Ecto neural progenitor cell (in vitro differentiated cells): ENCODE results near the gene NLK.
"Not testable (repeated sequence)": the region's sequence is repeated elsewhere in the genome, so short reads cannot be mapped to it uniquely, and the experiment has no call there.

ENCODE experiments used
- DNase-seq: peaks from one replicate; pipeline ENCODE4 v3.0.0-alpha.2; 2018; ENCODE audit warnings: low spot score

NLK gene

GRCh38 chr17:28155405-28155804 is 112.9 kb downstream of the NLK start:
- DNase-seq, result not testable (repeated sequence)

- no peak for DNase-seq
These were observed 116.5 kb downstream of the NLK start for GRCh38 chr17:28159004-28159403.

GRCh38 chr17:28159924-28160323 is 117.4 kb downstream of the NLK start:
- no peak for DNase-seq

GRCh38 chr17:28160610-28161009 is 118.1 kb downstream of the NLK start:
- DNase-seq, result no peak

- DNase-seq, result no peak
These were observed 118.8 kb downstream of the NLK start for GRCh38 chr17:28161311-28161710.

DNA sequence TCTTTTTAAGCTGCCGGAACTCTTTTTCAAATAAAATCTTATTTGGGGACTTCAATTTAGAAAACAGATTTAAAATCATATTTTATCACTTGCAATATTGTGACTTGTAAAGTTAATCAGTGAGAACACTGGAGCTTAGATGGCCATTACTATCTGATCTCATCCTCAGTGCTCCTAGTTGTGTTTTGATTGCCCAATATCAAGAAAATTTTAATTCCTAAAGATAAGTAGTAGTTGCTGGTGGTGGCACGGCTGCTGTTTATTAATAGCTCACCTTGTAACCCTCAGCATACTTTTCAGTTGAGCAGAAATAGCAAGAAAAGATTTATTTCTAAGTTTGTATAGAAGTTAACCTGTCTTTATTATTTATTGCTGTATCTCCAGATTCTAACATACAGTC is 124.0 kb downstream of the NLK start:
- no peak for DNase-seq

GRCh38 chr17:28169621-28170349 is 127.3 kb downstream of the NLK start:
- no peak for DNase-seq

DNA sequence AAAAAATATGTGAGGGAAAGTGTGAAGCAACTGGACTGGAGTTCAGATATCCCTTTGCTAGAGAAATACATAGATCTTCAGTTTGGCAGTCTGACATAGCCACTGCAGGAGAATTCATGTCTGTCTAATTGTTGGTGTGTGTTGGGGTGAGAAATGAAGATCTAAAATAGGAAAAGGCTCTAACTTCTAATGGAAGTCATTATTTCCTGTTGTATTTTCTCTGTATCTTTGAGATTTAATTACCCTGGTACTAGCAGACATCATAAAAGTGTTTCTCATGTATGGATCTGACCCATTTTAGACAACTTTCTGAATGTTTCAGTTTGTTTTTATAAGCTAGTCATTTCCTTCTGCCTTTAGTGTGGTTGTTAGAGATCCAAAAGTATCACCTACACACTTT is 128.3 kb downstream of the NLK start:
- DNase-seq, result no peak

- DNase-seq, result no peak
These were observed 130.6 kb downstream of the NLK start for GRCh38 chr17:28173031-28173561.

- no peak for DNase-seq
These were observed 131.3 kb downstream of the NLK start for GRCh38 chr17:28173801-28174200.

DNA sequence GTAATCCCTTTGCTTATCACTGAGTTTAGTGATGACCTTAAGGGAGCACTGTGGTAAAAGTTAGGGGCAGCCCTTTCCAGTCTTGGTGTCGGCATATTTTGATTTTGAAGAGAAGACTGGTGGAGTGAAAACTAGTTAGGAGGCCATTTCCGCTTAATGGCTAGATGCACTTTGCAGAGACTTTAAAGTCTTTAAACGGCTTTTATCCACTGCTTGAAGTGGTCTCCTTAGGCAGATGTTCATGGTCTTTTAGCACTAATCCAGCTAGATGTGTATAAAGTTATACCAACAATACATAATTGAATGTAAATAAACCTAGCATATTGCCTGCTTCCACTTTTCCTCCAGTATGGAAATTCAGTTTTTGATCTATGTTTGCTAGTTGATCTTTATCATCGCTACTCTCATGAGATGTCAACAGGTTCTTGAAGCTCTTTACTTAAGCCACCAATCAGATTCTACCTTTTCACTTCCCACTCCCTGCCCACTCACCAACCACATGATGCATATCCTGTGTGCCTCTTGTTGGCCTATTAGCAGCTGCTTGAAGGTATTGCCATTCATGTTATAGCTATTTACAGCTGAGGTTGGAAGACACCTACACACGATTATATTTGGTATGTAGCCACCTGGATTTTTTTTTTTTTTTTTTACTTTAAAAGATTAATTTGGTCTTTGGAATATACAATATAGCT is 132.0 kb downstream of the NLK start:
- DNase-seq, result no peak

DNA sequence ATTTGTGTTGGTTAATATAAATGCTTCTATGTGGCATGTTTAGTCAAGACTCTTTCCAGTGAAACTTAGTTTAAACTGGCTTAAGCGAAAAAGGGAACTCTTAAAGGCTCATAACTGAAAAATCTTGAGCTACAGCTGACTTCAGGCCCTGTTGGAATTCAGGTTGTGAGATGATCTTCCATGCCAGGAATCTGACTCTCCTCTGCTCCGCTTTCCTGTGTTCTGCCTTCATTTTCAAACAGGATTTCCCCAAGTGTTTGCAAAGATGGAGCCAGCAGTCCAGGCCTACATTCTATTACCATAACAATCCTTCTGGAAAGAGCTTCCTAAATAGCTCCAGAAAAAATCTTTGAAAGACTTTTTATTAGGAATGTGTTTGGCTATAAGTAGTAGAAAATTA is 134.9 kb downstream of the NLK start:
- no peak for DNase-seq

DNA sequence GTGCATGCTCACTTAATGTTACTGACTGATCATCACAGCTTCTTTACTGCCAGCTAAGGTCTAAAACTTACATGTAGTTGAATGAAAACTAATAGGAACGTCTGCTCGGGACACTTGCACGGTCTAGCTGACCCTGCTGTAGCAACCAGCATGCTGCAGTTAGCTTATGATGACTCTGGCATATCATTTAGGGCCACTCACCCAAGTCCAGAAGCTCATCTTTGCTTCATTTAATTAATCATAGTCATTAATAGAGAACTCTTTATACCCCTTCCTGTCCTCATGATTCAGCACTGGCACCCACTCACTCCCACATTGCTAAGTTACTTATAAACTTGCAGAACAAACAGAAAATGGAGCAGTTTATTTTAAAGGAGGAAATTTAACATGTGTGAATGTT is 136.3 kb downstream of the NLK start:
- DNase-seq, result no peak

DNA sequence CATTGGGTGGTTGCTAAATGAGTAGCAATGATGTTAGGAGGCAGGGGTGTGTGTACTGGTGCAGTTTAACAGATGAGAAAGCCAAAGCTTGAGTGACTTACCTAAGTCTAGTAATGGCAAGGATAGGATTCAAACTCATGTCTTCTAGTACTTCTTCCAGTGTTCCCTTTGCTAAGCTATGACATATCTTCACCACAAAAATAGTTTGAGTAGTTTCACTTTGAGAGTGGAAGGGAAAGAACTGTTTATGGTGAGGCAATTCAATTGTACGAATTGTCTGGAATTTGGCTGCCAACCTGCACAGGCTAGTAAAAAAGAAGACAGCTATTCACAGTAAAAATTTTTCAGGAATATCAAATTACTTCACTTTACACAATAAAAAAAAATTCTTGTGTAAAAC is 138.0 kb downstream of the NLK start:
- DNase-seq, result no peak

DNA sequence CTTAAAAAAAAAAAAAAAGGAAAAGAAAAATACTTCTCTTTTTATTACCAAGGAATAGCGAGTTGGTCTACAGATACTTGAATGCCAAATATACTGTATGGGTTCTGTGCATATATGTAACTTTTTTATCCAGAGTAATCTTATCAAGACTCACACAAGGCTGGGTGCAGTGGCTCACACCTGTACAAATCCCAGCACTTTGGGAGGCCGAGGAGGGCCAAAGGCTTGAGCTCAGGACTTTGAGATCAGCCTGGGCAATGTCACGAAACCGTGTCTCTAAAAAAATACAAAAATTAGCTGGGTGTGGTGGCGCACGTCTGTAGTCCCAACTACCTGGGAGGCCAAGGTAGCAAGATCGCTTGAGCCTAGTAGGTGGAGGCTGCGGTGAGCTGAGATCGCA is 139.1 kb downstream of the NLK start:
- no peak for DNase-seq

DNA sequence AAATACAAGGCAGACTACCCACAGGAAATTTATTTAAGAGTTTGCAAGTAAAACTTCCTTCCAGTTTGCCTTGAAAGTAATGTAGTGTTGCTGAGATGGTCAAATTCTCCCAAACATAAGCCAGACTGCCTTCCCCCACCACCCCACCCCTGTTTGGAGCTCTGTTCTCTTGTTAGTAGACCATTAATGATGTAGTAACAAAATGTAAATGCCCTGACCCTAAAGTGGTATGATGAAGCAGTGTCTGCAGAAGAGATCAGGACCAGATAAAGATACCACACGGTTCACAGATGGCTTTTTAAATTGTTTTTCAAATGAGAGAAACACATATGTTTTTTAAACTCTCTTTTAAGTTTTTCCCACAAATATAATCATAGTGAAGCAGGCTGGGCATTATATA is 140.1 kb downstream of the NLK start:
- no peak for DNase-seq

- DNase-seq, result no peak
These were observed 143.2 kb downstream of the NLK start for GRCh38 chr17:28185658-28186057.

- not testable (repeated sequence) for DNase-seq
These were observed 144.0 kb downstream of the NLK start for GRCh38 chr17:28186472-28186871.

DNA sequence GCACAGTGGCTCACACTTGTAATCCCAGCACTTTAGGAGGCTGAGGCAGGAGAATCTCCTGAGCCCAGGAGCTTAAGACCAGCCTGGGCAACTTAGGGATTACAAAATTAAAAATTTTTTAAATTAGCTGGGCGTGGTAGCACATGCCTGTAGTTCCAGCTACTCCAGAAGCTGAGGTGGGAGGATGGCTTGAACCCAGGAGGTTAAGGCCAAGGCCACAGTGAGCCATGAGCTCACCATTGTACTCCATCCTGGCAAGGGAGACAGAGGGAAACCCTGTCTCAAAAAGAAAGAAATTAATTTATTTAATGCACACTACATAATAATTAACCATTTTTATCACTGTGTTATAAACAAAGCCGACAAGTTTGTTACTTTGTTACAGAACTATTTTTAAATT is 145.5 kb downstream of the NLK start:
- DNase-seq, result no peak

- DNase-seq, result no peak
These were observed 146.4 kb downstream of the NLK start for GRCh38 chr17:28188841-28189263.

DNA sequence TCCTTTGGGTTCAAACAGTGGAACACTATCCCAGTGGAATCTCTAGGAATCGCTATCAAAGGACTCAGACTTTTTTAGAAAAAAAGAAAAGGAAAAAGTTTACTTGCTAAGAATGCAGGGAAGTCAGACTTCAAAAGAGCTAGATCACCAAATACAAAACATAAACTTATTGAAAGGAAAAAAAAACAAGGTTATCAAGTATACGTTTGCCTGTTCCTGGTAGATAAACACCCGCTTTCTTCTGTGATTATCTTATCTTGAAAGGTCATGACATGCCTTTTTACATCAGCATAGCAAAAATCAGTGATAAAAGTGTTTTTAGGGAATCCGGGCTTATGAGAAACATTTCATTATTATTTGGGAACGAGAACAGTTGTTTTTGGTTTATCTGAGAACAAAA is 147.2 kb downstream of the NLK start:
- DNase-seq, result no peak

DNA sequence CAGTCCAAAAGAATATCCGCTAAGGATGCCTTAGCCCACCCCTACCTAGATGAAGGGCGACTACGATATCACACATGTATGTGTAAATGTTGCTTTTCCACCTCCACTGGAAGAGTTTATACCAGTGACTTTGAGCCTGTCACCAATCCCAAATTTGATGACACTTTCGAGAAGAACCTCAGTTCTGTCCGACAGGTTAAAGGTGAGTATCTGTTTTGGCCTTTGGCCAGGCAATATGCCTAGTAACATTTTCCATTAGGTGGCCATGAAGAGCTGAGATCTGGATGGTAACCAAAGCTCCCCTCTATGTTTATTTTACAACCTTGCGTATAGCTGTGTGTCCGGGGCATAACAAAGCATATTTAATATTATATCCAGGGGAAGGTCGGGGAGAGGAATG is 148.5 kb downstream of the NLK start:
- no peak for DNase-seq

DNA sequence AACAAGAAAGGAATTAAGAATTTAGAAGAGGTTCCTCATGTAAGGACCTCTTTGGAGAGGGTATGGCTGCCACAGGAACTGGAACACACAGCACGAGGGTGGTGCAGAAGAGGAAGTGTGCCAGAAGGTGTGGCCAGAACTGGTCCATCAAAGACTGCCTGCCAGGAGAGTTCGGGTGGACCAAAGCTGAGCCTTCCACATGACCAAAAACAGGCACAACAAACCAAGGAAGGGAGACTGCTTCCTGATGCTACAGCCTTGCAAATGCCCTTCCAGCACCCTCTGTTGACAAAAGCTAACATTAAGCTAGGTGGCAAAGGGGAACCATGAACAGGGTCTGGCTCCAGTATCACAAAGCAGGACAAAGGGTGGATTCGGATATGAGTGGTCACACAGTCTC is 150.8 kb downstream of the NLK start:
- no peak for DNase-seq

DNA sequence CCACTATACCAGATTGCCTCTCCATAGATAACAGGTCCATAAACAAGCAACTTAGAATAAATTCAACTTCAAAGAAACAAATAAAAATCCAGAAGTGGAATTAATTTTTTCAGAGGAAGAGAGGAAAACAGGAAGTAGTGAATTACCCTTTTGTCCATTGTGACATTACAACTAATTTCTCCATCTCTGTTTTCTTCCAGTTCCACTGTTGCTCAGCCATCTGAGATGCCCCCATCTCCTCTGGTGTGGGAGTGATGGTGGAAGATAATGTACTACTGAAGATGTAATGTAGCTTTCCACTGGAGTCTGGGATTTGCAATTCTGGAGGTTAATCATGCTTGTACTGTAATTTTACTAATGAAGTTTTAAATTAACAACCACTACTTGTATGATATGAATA is 151.9 kb downstream of the NLK start:
- no peak for DNase-seq
